Astrocyte (in vitro differentiated cells and primary cell): ENCODE data around the gene GPC5. TPM values are rescaled to one million over a fixed set of nuclear protein-coding genes. Genes with fewer than 3 reads are reported as not detected.

Source experiments
- DNase-seq: peaks from one replicate; pipeline ENCODE4 v3.0.0-alpha.2; 2010; ENCODE audit warnings: low read depth
- FAIRE-seq: peaks from 2 replicates; lab custom pipeline; 2011; peaks lifted over from hg19 to GRCh38; lab: Jason Lieb, UNC
- H2AFZ ChIP-seq: 2 replicates; pipeline ENCODE4 v1.6.0; 2012; ENCODE audit warnings: low read depth, low read length, inconsistent platforms
- H3K27ac ChIP-seq: 2 replicates; pipeline ENCODE4 v1.5.1; 2011; ENCODE audit warnings: low read depth, low read length, inconsistent platforms
- H3K27me3 ChIP-seq: 2 replicates; pipeline ENCODE4 v1.6.0; 2011; ENCODE audit warnings: low read length, inconsistent platforms; ENCODE audit not compliant: insufficient read depth
- H3K36me3 ChIP-seq: 2 replicates; pipeline ENCODE4 v1.5.1; 2011; ENCODE audit warnings: low read length, inconsistent platforms; ENCODE audit not compliant: insufficient read depth
- H3K4me1 ChIP-seq: 2 replicates; pipeline ENCODE4 v1.5.1; 2011; ENCODE audit warnings: low read length, inconsistent platforms; ENCODE audit not compliant: insufficient read depth
- H3K4me2 ChIP-seq: 2 replicates; pipeline ENCODE4 v1.6.0; 2012; ENCODE audit warnings: low read length, inconsistent platforms
- H3K4me3 ChIP-seq: 2 replicates; pipeline ENCODE4 v1.5.1; 2011; ENCODE audit warnings: low read depth, mild to moderate bottlenecking, low read length, inconsistent platforms; ENCODE audit not compliant: insufficient read depth
- H3K79me2 ChIP-seq: 2 replicates; pipeline ENCODE4 v1.6.0; 2012; ENCODE audit warnings: mild to moderate bottlenecking, low read length, inconsistent platforms; ENCODE audit not compliant: insufficient read depth
- H3K9ac ChIP-seq: 2 replicates; pipeline ENCODE4 v1.6.0; 2012; ENCODE audit warnings: mild to moderate bottlenecking, low read length, inconsistent platforms
- H3K9me3 ChIP-seq: 2 replicates; pipeline ENCODE4 v1.5.1; 2012; ENCODE audit warnings: low read depth, mild to moderate bottlenecking, low read length, inconsistent platforms; ENCODE audit not compliant: insufficient read depth
- H4K20me1 ChIP-seq: 2 replicates; pipeline ENCODE4 v1.6.0; 2012; ENCODE audit warnings: low read length, inconsistent platforms; ENCODE audit not compliant: insufficient read depth
- H3K27ac Mint-ChIP-seq: one replicate; pipeline ENCODE4 v1.8.0; 2021; ENCODE audit warnings: mild to moderate bottlenecking, mixed read lengths; ENCODE audit not compliant: unreplicated experiment
- H3K27me3 Mint-ChIP-seq: one replicate; pipeline ENCODE4 v1.8.0; 2021; ENCODE audit warnings: low read depth, mixed read lengths; ENCODE audit not compliant: unreplicated experiment
- H3K36me3 Mint-ChIP-seq: one replicate; pipeline ENCODE4 v1.8.0; 2021; ENCODE audit warnings: low read depth, mixed read lengths; ENCODE audit not compliant: unreplicated experiment
- H3K4me1 Mint-ChIP-seq: one replicate; pipeline ENCODE4 v1.8.0; 2021; ENCODE audit warnings: low read depth, mixed read lengths; ENCODE audit not compliant: unreplicated experiment
- H3K4me3 Mint-ChIP-seq: one replicate; pipeline ENCODE4 v1.8.0; 2021; ENCODE audit warnings: mild to moderate bottlenecking, moderate library complexity, mixed read lengths; ENCODE audit not compliant: unreplicated experiment
- H3K9me3 Mint-ChIP-seq: one replicate; pipeline ENCODE4 v1.8.0; 2021; ENCODE audit warnings: mild to moderate bottlenecking, mixed read lengths; ENCODE audit not compliant: unreplicated experiment
- CTCF ChIP-seq: IDR thresholded peaks from 2 replicates; pipeline ENCODE4 v1.5.1; 2011; ENCODE audit warnings: low read depth, mild to moderate bottlenecking, inconsistent platforms, low read length, moderate library complexity; ENCODE audit not compliant: insufficient read depth
- EZH2 ChIP-seq: IDR thresholded peaks from 2 replicates; pipeline ENCODE4 v1.6.1; 2012; ENCODE audit warnings: mild to moderate bottlenecking, low read length, inconsistent platforms; ENCODE audit not compliant: insufficient read depth
- total RNA-seq: library from RNA; stranded (reverse); gene quantifications from 2 replicates; pipeline ENCODE4 v1.2.1, GENCODE V29; 2021

The GPC5 gene
- total RNA-seq, 1 donor from 2014 or later = 1.1 TPM

GRCh38 chr13:91930687-91931086 is 532.3 kb downstream of the GPC5 start:
- no peaks in the 10 kb centered on the region for H3K27me3 Mint-ChIP-seq
- no peak for DNase-seq
- H3K27ac Mint-ChIP-seq = no peak overlapping the region
- no peak overlapping the region for H3K27ac ChIP-seq
- no peaks in the 10 kb centered on the region for H3K79me2 ChIP-seq
- no peak overlapping the region for H3K4me2 ChIP-seq
- no peak overlapping the region for H3K9ac ChIP-seq
- H3K27me3 ChIP-seq = no peaks in the 10 kb centered on the region
- H4K20me1 ChIP-seq = no peaks in the 10 kb centered on the region
- H3K4me3 Mint-ChIP-seq = no peak overlapping the region
- H3K36me3 ChIP-seq = no peaks in the 10 kb centered on the region
- no peaks in the 10 kb centered on the region for H3K9me3 Mint-ChIP-seq
- FAIRE-seq = no peak
- H3K4me1 Mint-ChIP-seq = peaks cover 4% of the 10 kb centered on the region
- no peaks in the 10 kb centered on the region for H3K9me3 ChIP-seq
- H3K36me3 Mint-ChIP-seq = no peaks in the 10 kb centered on the region
- no peak overlapping the region for H2AFZ ChIP-seq
- H3K4me1 ChIP-seq = no peaks in the 10 kb centered on the region
- no peak overlapping the region for H3K4me3 ChIP-seq
- no peak for TF ChIP-seq CTCF
- TF ChIP-seq EZH2 = no peak

- FAIRE-seq = no peak
- DNase-seq = no peak
- peaks cover 6% of the 10 kb centered on the region for H3K9me3 Mint-ChIP-seq
- TF ChIP-seq EZH2 (no peak), CTCF (no peak)
- no peaks in the 10 kb centered on the region for H3K4me1 ChIP-seq
- H3K4me3 ChIP-seq = no peak overlapping the region
- no peaks in the 10 kb centered on the region for H3K27me3 Mint-ChIP-seq
- no peak overlapping the region for H3K27ac Mint-ChIP-seq
- no peaks in the 10 kb centered on the region for H3K79me2 ChIP-seq
- H3K9ac ChIP-seq = no peak overlapping the region
- H3K4me2 ChIP-seq = no peak overlapping the region
- no peaks in the 10 kb centered on the region for H3K27me3 ChIP-seq
- H3K4me1 Mint-ChIP-seq = peaks cover 4% of the 10 kb centered on the region
- no peaks in the 10 kb centered on the region for H3K36me3 Mint-ChIP-seq
- no peaks in the 10 kb centered on the region for H3K36me3 ChIP-seq
- H2AFZ ChIP-seq = no peak overlapping the region
- no peaks in the 10 kb centered on the region for H3K9me3 ChIP-seq
- no peak overlapping the region for H3K27ac ChIP-seq
- H4K20me1 ChIP-seq = no peaks in the 10 kb centered on the region
- H3K4me3 Mint-ChIP-seq = no peak overlapping the region
Observed at GRCh38 chr13:91934354-91934753, 535.9 kb downstream of the GPC5 start.

GRCh38 chr13:91946498-91947070 is 548.2 kb downstream of the GPC5 start:
- Histone ChIP-seq H3K9ac (no peak overlapping the region), H3K9me3 (no peaks in the 10 kb centered on the region), H3K36me3 (no peaks in the 10 kb centered on the region), H3K4me2 (no peak overlapping the region), H4K20me1 (no peaks in the 10 kb centered on the region), H2AFZ (no peak overlapping the region), H3K27ac (no peak overlapping the region), H3K4me1 (no peaks in the 10 kb centered on the region), H3K27me3 (no peaks in the 10 kb centered on the region), H3K79me2 (no peaks in the 10 kb centered on the region), H3K4me3 (no peak overlapping the region)
- DNase-seq (peak; percentile 2), FAIRE-seq (no peak)
- Mint-ChIP-seq H3K27me3 (no peaks in the 10 kb centered on the region), H3K4me1 (no peaks in the 10 kb centered on the region), H3K9me3 (no peaks in the 10 kb centered on the region), H3K36me3 (no peaks in the 10 kb centered on the region), H3K4me3 (no peak overlapping the region), H3K27ac (no peak overlapping the region)
- TF ChIP-seq EZH2 = no peak
- TF ChIP-seq CTCF = peak; percentile 65
